HG03520 (cell line): Measurements from ENCODE around the gene GJA1.

ENCODE experiments used
- ATAC-seq: cut with Tn5 transposase; IDR thresholded peaks from one replicate; pipeline ENCODE4 v1.9.1; 2021; ENCODE audit warnings: mild to moderate bottlenecking, moderate library complexity; ENCODE audit not compliant: unreplicated experiment

GJA1 gene

DNA sequence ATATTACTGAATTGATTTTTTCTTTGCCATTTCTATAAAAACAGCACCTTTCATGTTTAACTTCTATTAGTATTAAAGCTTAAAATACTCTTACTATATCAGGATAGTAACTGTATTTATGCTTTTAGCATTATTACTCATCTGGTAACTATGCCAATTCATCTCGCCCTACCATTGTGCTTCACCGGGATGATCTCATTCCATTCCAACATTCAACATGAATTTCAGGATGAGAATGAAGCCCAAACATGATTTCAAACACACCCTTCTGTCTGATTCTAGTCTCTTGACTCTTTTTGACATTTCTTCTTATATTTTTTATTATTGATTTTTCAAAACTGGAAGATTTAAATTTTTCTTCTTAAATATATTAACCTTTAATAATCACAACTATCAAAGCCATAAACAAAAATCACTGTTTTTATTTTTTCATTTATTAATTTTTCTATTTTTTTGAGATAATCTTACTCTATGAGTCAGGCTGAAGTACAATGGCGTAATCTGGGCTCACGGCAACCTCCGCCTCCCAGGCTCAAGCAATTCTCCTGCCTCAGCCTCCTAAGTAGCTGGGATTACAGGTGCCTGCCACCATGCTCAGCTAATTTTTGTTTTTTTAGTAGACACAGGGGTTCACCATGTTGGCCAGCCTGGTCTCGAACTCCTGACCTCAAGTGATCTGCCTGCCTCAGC, 46.7 kb downstream of the GJA1 start:
- no peak for ATAC-seq

DNA sequence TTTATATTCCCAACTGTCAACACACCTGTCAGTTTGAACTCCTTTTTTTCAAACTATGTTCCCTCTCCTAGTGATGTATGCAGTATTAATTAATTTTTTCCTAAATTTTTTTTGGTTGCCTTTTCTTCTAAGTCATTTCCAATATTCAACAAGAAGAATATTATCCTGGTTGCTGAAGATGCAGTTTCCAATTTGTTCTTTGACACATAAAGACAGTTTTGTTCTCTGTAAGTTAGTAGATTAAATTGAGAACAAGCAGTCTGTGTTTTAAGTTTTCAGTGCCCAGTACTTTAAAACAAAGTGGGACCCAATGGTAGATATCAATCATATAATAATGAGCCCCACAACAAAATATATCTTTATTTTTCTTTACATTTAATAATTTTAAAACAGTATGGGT, 47.3 kb downstream of the GJA1 start:
- no peak for ATAC-seq

DNA sequence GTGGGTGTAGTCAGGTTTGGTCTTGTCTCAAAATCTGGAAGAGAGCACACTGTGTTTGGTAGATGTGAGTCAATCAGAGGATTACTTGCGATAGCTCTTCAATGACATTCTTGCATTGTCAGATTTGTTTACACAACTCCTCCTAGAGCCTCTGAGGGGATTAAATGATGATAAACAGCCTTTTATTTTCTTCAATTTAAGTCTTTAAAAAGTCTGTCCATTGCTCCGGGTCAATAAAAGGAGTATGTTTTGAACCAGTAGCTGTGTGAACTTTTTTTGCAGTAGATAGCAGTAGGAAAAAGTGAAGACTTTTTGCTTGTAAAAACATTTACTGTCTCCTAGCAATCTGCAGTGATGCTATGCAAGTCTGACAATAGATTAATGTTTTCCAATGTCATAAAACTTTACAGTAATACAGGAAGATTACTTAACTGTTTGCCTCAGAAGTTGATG, 49.9 kb downstream of the GJA1 start:
- no peak for ATAC-seq

DNA sequence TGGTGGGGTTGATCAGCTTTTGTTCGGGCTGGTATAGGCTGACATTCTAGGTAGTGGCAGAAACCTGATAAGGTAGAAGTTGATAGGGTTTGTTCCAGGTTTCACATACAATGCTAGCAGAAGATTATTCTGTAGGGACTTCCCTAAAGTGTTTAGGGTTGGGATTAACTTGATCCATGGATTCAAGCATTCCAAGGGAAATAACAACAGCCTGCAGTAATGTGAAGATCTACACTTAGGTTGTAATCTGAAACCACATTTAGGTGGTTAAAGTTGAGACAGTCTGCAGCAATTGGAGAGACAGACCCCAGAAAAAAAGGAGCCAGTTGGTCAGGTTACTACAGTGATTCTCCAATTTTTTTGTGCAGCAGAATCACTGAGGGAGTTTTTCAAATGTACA, 56.1 kb downstream of the GJA1 start:
- no peak for ATAC-seq

DNA sequence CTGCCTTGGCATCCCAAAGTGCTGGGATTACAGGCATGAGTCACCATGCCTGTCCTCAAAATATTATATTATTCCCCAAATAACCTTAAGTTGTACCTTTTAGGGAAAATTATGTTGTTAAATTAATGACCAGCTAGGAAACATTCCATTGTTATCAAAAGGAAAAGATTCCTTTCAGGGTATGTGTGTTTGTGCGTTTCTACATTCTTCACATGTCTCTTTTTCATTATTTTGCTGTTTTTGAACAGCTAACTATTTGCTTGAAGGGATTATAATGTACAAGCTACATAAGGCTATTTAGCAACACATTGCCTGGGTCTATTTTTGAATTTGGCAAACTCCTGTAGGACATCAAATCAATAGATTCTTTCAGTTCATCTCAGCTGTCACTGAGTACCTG, 57.1 kb downstream of the GJA1 start:
- ATAC-seq: no peak

DNA sequence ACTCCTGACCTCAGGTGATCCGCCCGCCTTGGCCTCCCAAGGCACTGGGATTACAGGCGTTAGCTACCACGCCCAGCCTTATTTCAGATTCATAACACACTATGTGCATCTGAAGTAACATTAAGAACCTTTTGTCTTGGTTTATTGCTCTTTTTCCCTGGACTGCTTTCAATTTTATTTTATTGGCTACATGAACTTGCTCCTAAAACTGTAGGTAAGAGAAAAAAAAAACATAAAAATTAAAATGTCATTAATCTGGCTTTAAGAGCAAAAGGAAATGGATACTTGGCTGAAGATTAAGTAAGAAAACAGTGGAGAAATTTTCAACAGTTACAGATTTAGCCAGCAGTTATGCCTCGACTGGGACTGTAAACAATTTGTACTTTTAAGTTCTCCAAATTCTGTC, 62.5 kb downstream of the GJA1 start:
- ATAC-seq: no peak

DNA sequence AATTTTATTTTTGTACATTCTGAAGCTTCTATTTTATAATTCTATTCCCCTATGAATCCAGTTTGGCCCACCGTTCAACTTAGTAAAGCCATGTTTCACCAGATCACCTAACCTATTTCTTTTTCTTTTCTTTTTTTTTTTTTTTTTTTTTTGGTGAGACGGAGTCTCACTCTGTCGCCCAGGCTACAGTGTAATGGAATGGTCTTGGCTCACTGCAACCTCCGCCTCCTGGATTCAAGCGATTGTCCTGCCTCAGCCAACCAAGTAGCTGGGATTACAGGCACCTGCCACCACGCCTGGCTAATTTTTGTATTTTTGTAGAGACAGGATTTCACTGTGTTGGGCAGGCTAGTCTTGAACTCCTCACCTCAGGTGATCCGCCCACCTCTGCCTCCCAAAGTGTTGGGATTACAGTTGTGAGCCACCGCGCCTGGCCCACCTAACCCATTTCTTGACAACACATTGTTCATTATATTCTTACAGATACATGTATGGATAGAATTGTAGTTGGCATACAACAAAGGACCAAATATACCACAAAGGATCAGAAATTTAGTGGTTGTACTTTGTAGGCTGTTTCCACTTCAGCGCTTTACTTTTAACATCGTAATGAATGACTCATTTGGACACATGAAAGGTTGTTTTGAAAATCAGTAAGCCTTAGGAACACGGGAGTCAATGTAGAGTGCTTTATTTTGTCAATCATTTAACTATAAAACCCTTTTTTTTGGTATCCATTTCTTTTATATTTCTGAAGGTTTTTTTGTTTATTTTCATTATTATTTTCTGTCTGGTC, 63.2 kb downstream of the GJA1 start:
- no peak for ATAC-seq
